SH-SY5Y (cell line): ENCODE data around the gene ZNF555.

Source experiments
- GATA2 ChIP-seq: IDR thresholded peaks from 2 replicates; pipeline ENCODE4 v1.6.1; 2011; ENCODE audit warnings: mild to moderate bottlenecking, low read depth, low read length
- GATA3 ChIP-seq: IDR thresholded peaks from 2 replicates; pipeline ENCODE4 v1.6.1; 2011; ENCODE audit warnings: low read depth, mild to moderate bottlenecking, low read length, moderate library complexity

The ZNF555 gene

GRCh38 chr19:2804156-2805004, 36.9 kb upstream of the ZNF555 start:
- no peak for TF ChIP-seq GATA2
- TF ChIP-seq GATA3: no peak

GRCh38 chr19:2805261-2805900, 35.9 kb upstream of the ZNF555 start:
- TF ChIP-seq GATA3 (no peak), GATA2 (no peak)

- no peak for TF ChIP-seq GATA3
- no peak for TF ChIP-seq GATA2
These were observed 35.2 kb upstream of the ZNF555 start for GRCh38 chr19:2805991-2806649.

- TF ChIP-seq GATA3 (no peak), GATA2 (no peak)
These were observed 34.4 kb upstream of the ZNF555 start for GRCh38 chr19:2806736-2807378.

- TF ChIP-seq GATA3 (no peak), GATA2 (no peak)
These were observed 33.7 kb upstream of the ZNF555 start for GRCh38 chr19:2807379-2808128.

- no peak for TF ChIP-seq GATA2
- TF ChIP-seq GATA3: no peak
These were observed 32.9 kb upstream of the ZNF555 start for GRCh38 chr19:2808129-2808941.

- no peak for TF ChIP-seq GATA2
- no peak for TF ChIP-seq GATA3
These were observed 31.7 kb upstream of the ZNF555 start for GRCh38 chr19:2809387-2810140.

- TF ChIP-seq GATA2: no peak
- no peak for TF ChIP-seq GATA3
These were observed 30.9 kb upstream of the ZNF555 start for GRCh38 chr19:2810141-2811091.

GRCh38 chr19:2811221-2811722, 30.0 kb upstream of the ZNF555 start:
- TF ChIP-seq GATA3: no peak
- no peak for TF ChIP-seq GATA2

GRCh38 chr19:2811735-2812413, 29.4 kb upstream of the ZNF555 start:
- TF ChIP-seq GATA2 (no peak), GATA3 (no peak)
